Measurements from ENCODE around the gene PADI1.

The PADI1 gene

DNA sequence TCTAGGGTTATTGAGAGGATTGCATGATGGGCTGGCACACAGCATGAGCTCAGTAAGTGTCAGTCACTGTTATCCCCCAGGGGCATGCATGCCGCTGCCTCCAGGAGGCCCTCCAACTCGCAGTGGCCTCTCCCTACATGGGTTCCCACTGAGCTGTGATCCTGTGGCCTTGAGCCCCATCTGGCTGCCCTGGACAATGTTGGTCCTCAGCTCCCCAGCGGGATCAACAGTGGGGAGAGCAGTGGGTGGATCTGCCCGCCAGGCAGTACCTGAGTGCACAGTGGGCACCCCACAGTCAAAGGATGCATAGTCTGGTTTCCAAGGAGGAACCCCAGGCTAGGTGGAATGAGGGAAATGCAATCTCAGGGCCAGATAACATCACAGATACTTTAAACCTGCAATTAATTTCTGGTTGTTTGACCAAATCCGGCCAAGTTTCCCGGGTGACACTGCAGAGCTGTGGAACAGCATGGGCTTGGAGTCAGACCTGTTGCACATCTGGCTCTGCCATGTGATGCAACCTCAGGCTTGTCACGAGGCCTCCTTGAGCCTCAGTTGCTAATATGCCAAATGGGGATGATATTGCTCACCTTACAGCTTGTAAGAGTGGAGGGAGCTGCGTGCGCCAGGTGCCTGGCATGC is 53.3 kb downstream of the PADI1 start:
- TF ChIP-seq, protein P1, sequence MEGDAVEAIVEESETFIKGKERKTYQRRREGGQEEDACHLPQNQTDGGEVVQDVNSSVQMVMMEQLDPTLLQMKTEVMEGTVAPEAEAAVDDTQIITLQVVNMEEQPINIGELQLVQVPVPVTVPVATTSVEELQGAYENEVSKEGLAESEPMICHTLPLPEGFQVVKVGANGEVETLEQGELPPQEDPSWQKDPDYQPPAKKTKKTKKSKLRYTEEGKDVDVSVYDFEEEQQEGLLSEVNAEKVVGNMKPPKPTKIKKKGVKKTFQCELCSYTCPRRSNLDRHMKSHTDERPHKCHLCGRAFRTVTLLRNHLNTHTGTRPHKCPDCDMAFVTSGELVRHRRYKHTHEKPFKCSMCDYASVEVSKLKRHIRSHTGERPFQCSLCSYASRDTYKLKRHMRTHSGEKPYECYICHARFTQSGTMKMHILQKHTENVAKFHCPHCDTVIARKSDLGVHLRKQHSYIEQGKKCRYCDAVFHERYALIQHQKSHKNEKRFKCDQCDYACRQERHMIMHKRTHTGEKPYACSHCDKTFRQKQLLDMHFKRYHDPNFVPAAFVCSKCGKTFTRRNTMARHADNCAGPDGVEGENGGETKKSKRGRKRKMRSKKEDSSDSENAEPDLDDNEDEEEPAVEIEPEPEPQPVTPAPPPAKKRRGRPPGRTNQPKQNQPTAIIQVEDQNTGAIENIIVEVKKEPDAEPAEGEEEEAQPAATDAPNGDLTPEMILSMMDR (IDR thresholded peaks at IDR 0.05): no peak

DNA sequence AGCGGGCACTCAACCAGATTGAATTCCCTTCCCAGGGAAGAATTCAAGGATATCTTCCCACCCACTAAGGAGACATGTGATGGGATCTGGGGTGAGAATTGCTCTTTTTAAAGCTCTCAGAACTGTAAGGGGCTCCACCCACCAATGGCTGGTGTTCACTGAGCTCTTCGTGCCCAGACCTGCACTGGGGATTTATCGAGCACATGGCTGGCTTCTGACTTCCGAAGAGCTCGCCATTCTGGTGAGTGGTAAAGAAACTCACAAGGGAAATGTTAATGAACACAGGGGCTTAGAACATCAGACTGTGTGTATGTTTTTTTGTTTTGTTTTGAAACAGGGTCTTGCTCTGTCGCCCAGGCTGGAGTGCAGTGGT is 53.8 kb downstream of the PADI1 start:
- Histone ChIP-seq H3K4me3 (ENCODE audit: low read depth, low read length) (no peak overlapping the region), H3K9ac (no peak overlapping the region), H3K27me3 (ENCODE audit: control insufficient read depth, insufficient read depth, low read length) (no peaks in the 10 kb centered on the region), H2AFZ (no peak overlapping the region), H3K27ac (no peak overlapping the region), H3K4me1 (no peaks in the 10 kb centered on the region), H3K36me3 (ENCODE audit: control insufficient read depth, insufficient read depth, low read length) (no peaks in the 10 kb centered on the region), H3K4me2 (ENCODE audit: low read length) (no peak overlapping the region), H3K9me3 (ENCODE audit: control insufficient read depth, low read length) (no peaks in the 10 kb centered on the region), H3K79me2 (no peaks in the 10 kb centered on the region)
- TF ChIP-seq, protein P1 (IDR thresholded peaks at IDR 0.05): no peak

More for the DNA sequence above, 53.3 kb downstream of the PADI1 start:
- no peaks in the 10 kb centered on the region for H3K27me3 ChIP-seq (ENCODE audit: control insufficient read depth, insufficient read depth, low read length)
- H3K27ac ChIP-seq: no peak overlapping the region
- H2AFZ ChIP-seq: no peak overlapping the region
- H3K36me3 ChIP-seq (ENCODE audit: control insufficient read depth, insufficient read depth, low read length): no peaks in the 10 kb centered on the region
- H3K4me2 ChIP-seq (ENCODE audit: low read length): no peak overlapping the region
- H3K9me3 ChIP-seq (ENCODE audit: control insufficient read depth, low read length): no peaks in the 10 kb centered on the region
- H3K4me3 ChIP-seq (ENCODE audit: low read depth, low read length): no peak overlapping the region
- H3K9ac ChIP-seq: no peak overlapping the region
- no peaks in the 10 kb centered on the region for H3K79me2 ChIP-seq
- H3K4me1 ChIP-seq: no peaks in the 10 kb centered on the region

DNA sequence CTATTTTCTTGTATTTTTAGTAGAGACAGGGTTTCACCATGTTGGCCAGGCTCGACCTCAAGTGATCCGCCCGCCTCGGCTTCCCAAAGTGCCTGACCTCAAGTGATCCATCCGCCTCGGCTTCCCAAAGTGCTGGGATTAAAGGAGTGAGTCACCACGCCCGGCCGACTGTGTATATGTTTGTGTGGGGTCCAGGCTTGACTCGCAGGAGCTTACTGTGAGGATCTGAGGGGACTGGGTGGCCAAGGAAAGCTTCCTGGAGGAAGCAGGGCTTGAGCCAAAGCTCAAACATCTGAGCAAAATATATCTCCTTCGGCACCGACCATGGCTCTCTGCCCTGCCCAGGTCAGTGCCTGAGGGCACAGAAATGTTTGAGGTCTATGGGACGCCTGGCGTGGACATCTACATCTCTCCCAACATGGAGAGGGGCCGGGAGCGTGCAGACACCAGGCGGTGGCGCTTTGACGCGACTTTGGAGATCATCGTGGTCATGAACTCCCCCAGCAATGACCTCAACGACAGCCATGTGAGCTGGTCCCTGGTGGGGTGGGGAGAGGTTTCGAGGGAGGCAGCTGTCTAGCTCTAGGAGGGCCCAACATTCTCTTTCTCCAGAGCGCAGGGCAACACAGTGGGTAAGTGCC is 54.4 kb downstream of the PADI1 start:
- Histone ChIP-seq H3K79me2 (no peaks in the 10 kb centered on the region), H3K27ac (no peak overlapping the region), H3K27me3 (ENCODE audit: control insufficient read depth, insufficient read depth, low read length) (no peaks in the 10 kb centered on the region), H3K4me2 (ENCODE audit: low read length) (no peak overlapping the region), H3K4me3 (ENCODE audit: low read depth, low read length) (no peak overlapping the region), H3K9me3 (ENCODE audit: control insufficient read depth, low read length) (no peaks in the 10 kb centered on the region), H2AFZ (no peak overlapping the region), H3K9ac (no peak overlapping the region), H3K36me3 (ENCODE audit: control insufficient read depth, insufficient read depth, low read length) (no peaks in the 10 kb centered on the region), H3K4me1 (no peaks in the 10 kb centered on the region)
- TF ChIP-seq, protein P1 (IDR thresholded peaks at IDR 0.05): no peak

DNA sequence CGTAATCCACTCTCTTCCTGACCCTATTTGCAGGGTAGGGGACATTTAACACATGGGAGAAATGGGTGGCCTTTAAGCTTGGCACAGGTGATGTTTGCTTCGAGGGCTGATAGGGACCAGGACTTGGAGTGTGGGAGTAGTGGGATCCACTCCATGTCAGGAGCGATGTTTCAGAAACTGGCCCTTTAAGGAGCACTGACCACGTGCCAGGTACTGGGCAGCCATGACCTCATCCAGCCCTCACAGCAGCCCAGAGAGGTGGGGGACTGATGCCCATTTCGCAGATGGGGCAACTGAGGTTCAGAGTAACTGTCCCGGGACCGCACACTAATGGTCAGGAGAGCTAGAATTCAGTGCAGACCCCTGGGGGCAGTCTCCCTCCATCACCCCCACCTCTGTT is 55.3 kb downstream of the PADI1 start:
- no peak overlapping the region for H2AFZ ChIP-seq
- no peaks in the 10 kb centered on the region for H3K9me3 ChIP-seq (ENCODE audit: control insufficient read depth, low read length)
- TF ChIP-seq, protein P1 (IDR thresholded peaks at IDR 0.05): no peak
- no peak overlapping the region for H3K27ac ChIP-seq
- no peaks in the 10 kb centered on the region for H3K36me3 ChIP-seq (ENCODE audit: control insufficient read depth, insufficient read depth, low read length)
- no peak overlapping the region for H3K9ac ChIP-seq
- H3K4me2 ChIP-seq (ENCODE audit: low read length): no peak overlapping the region
- H3K4me1 ChIP-seq: no peaks in the 10 kb centered on the region
- H3K27me3 ChIP-seq (ENCODE audit: control insufficient read depth, insufficient read depth, low read length): no peaks in the 10 kb centered on the region
- H3K4me3 ChIP-seq (ENCODE audit: low read depth, low read length): no peak overlapping the region
- no peaks in the 10 kb centered on the region for H3K79me2 ChIP-seq

DNA sequence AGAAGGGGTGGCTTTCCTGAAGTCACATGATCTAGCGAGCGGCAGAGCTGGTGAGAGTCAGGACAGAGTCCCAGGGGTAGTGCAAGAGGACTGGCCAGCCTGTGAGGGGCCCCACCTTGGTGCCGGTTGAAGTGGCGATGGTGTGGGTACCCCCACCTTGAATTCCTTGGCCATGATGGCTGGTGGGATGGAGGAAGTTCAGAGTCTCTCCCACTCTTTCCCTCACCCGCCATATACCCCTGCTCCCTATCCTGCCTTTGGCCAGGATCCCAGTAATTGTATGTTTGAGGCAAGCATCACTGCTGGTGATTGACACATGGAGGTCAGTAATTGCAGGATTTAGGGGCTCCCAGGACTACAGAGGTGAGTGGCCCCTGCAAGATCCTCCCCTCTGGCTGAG is 55.8 kb downstream of the PADI1 start:
- no peaks in the 10 kb centered on the region for H3K27me3 ChIP-seq (ENCODE audit: control insufficient read depth, insufficient read depth, low read length)
- H3K4me3 ChIP-seq (ENCODE audit: low read depth, low read length): no peak overlapping the region
- H3K9me3 ChIP-seq (ENCODE audit: control insufficient read depth, low read length): no peaks in the 10 kb centered on the region
- H3K4me2 ChIP-seq (ENCODE audit: low read length): no peak overlapping the region
- H3K4me1 ChIP-seq: no peaks in the 10 kb centered on the region
- no peaks in the 10 kb centered on the region for H3K36me3 ChIP-seq (ENCODE audit: control insufficient read depth, insufficient read depth, low read length)
- no peaks in the 10 kb centered on the region for H3K79me2 ChIP-seq
- H3K9ac ChIP-seq: no peak overlapping the region
- no peak overlapping the region for H2AFZ ChIP-seq
- TF ChIP-seq, protein P1 (IDR thresholded peaks at IDR 0.05): no peak
- no peak overlapping the region for H3K27ac ChIP-seq
